ENCODE measurements around the gene SHKBP1.
"Not testable (repeated sequence)": the region's sequence is repeated elsewhere in the genome, so short reads cannot be mapped to it uniquely, and the experiment has no call there.

SHKBP1 gene

DNA sequence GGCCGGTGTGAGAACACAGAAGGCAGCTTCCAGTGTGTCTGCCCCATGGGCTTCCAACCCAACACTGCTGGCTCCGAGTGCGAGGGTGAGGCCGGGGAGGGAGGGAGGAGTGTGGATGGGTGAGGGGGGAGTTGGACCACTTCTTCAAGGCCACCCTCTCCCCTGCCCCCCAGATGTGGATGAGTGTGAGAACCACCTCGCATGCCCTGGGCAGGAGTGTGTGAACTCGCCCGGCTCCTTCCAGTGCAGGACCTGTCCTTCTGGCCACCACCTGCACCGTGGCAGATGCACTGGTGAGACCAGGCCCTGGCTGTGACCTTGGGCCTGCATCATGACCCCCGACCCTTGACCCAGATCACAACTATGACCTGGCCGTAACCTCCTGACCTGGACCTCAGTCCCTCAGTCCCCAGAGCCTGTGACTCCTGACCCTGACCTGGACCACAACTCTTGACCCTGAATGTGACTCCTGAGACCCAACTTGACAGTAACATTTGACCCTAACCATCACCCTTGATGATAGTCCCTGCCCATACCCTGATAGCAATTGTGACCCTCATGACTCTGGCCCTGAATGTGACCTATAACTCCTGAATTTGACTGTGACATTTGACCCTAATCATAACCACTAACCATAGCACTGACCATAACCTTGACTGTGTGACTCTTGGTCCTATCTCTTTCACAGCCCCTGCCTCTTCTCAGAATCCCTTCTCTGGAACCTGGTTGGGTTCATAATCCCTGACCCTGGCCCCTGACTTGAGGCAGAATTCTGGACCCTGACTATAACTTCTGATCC is 35.4 kb downstream of the SHKBP1 start:
- FAIRE-seq (no peak), DNase-seq (ENCODE audit: extremely low spot score, insufficient read length, low read depth) (no peak)

DNA sequence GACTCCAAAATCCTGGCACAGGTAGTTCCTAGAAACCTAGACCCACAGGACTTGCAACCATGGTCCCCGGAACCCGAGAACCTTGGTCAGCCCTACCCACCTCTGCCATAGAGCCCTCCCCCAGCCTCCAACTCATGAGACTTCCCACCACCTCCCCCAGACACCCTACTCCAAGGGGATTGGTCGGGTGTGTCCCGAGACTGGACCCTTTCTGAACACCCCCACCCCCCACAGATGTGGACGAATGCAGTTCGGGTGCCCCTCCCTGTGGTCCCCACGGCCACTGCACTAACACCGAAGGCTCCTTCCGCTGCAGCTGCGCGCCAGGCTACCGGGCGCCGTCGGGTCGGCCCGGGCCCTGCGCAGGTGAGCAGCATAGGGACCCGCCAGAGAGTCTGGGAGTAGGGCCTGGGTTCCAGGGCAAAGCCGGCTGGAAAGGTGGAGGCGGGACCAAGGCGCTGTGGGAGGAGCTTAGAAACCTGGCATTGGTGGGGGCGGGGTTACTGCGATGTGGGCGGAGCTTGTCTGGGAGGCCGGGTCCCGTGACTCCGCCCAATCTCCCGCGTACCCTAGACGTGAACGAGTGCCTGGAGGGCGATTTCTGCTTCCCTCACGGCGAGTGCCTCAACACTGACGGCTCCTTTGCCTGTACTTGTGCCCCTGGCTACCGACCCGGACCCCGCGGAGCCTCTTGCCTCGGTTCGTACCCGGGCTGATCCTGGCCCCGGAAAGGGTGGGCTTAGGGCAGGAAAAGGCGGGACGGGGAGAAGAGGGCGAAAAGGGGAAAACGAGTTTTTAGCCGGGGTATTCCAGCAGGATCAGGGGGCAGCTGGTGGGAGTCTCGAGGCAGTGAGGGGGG is 36.4 kb downstream of the SHKBP1 start:
- DNase-seq (ENCODE audit: extremely low spot score, insufficient read length, low read depth) (no peak), FAIRE-seq (peak; percentile 75)

DNA sequence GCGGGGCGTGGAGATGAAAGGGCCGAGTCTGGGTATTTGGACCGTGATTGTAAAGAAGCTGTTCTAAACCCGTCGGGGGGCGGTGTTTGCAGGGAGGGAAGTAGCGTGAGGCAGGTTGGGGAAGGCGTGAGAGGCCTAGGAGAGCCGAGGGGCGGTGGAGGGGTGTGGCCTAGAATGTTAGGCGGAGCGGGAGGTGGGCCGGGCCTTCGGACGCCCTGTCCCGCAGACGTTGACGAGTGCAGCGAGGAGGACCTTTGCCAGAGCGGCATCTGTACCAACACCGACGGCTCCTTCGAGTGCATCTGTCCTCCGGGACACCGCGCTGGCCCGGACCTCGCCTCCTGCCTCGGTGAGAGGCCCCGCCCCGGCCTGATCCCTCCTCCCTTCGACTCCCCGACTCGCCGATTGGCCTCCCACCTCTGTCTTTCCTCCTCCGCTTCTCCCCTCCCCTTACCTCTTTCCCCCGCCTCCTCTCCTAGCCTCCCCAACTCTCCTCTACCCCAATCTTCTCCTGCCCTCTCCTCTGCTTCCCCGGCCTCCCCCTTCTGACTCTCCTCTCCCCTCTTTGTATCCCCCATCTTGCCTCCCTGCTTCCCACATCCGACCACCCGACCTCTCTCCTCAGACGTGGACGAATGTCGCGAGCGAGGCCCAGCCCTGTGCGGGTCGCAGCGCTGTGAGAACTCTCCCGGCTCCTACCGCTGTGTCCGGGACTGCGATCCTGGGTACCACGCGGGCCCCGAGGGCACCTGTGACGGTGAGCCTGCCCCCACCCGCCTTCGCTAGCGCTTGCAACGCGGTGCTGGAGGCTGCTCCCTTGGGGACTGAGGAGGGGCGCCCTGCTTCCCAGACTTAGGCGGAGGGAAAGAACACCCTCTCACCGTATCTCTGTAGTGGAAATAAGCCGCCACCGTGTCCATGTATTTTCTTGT is 37.3 kb downstream of the SHKBP1 start:
- FAIRE-seq (peak; percentile 93), DNase-seq (ENCODE audit: extremely low spot score, insufficient read length, low read depth) (peak; percentile 75)

- no peak for DNase-seq (ENCODE audit: extremely low spot score, insufficient read length, low read depth)
- peak; percentile 87 for FAIRE-seq
These were observed 38.1 kb downstream of the SHKBP1 start for GRCh38 chr19:40614622-40615411.

DNA sequence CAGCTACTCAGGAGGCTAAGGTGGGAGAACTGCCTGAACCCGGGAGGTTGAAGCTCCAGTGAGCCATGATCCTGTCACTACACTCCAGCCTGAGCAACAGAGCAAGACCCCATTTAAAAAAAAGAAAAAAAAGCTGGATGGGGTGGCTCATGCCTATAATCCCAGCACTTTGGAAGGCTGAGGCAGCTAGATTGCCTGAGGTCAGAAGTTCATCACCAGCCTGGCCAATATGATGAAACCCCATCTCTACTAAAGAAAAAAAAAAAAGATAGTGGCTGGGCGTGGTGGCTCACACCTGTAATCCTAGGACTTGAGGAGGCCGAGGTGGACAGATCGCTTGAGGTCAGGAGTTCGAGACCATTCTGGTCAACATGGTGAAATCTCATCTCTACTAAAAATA is 39.5 kb downstream of the SHKBP1 start:
- FAIRE-seq (no peak), DNase-seq (ENCODE audit: extremely low spot score, insufficient read length, low read depth) (no peak)

DNA sequence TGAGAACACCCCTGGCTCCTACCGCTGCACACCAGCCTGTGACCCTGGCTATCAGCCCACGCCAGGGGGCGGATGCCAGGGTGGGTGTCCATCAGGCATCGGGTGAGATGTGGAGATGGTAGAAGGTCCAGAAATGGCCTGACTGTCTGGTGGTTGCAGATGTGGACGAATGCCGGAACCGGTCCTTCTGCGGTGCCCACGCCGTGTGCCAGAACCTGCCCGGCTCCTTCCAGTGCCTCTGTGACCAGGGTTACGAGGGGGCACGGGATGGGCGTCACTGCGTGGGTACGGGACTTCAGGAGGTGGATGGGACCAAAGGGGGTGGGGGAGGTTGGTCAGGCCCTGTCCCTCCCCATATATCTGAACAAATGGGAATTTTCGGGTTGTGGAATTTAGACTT is 40.3 kb downstream of the SHKBP1 start:
- FAIRE-seq (no peak), DNase-seq (ENCODE audit: extremely low spot score, insufficient read length, low read depth) (no peak)

DNA sequence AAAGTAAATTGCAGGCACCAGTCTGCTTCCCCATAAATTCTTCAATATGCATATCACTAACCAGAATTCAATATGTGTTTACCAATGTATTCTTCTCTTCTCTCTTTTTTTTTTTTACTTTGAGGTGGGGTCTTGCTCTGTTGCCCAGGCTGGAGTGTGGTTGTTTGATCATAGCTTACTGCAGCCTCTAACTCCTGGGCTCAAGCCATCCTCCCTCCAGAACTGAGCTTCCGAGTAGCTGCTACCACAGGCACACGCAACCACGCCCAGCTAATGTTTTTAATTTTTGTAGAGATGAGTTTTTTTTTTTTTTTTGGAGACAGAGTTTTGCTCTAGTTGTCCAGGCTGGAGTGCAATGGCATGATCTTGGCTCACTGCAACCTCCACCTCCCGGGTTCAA is 41.3 kb downstream of the SHKBP1 start:
- no peak for DNase-seq (ENCODE audit: extremely low spot score, insufficient read length, low read depth)
- no peak for FAIRE-seq

- no peak for FAIRE-seq
These were observed 42.9 kb downstream of the SHKBP1 start for GRCh38 chr19:40619333-40620160.

GRCh38 chr19:40620161-40620485 is 43.5 kb downstream of the SHKBP1 start:
- FAIRE-seq (no peak), DNase-seq (ENCODE audit: extremely low spot score, insufficient read length, low read depth) (no peak)

More at GRCh38 chr19:40619333-40620160, 42.9 kb downstream of the SHKBP1 start:
- no peak for DNase-seq (ENCODE audit: extremely low spot score, insufficient read length, low read depth)

DNA sequence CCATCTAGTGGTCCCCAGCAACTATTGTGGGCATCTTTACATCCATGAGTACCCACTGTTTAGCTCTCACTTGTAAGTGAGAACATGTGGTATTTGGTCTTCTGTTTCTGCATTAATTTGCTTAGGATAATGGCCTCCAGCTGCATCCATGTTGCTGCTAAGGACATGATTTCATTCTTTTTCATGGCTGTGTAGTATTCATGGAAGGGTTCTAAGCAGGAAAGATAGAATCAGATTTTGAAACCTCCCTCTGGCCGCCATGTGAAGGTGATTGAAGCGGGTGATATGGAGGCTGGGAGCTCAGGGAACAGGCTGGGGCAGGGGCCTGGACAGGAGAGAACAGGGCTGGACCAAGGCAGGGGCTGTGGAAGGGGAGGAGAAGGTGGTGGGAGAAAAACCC is 44.6 kb downstream of the SHKBP1 start:
- no peak for FAIRE-seq
- DNase-seq (ENCODE audit: extremely low spot score, insufficient read length, low read depth): no peak

GRCh38 chr19:40621966-40622772 is 45.5 kb downstream of the SHKBP1 start:
- FAIRE-seq (no peak), DNase-seq (ENCODE audit: extremely low spot score, insufficient read length, low read depth) (no peak)

GRCh38 chr19:40622773-40623075 is 46.1 kb downstream of the SHKBP1 start:
- DNase-seq (ENCODE audit: extremely low spot score, insufficient read length, low read depth) (no peak), FAIRE-seq (no peak)

GRCh38 chr19:40623403-40624251 is 47.0 kb downstream of the SHKBP1 start:
- no peak for DNase-seq (ENCODE audit: extremely low spot score, insufficient read length, low read depth)
- no peak for FAIRE-seq

DNA sequence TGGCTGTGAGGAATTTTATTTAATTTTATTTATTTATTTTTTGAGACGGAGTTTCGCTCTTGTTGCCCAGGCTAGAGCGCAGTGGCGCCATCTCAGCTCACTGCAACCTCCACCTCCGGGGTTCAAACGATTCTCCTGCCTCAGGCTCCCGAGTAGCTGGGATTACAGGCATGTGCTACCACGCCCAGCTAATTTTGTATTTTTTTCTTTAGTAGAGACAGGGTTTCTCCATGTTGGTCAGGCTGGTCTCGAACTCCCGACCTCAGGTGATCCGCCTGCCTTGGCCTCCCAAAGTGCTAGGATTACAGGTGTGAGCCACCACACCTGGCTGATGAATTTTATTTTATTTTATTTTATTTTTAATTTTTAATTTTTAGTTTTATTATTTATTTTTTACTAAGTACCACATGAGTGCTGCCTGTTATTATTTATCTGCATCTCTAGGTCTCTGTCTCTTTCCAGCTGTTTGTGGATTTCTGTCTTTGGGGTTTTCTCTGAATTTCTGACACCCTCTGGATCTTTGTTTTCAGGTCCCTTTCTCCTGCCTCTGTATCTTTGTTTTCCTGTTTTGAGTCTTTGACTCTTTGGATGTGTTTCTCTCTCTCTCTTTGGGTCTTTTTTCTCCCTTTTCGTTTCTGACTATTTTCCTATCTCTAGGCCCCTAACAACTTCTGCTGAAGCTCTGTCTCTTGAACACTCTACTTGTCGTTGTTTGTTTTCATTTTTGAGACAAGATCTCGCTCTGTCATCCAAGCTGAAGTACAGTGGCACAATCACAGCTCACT is 47.9 kb downstream of the SHKBP1 start:
- not testable (repeated sequence) for DNase-seq (ENCODE audit: extremely low spot score, insufficient read length, low read depth); FAIRE-seq

DNA sequence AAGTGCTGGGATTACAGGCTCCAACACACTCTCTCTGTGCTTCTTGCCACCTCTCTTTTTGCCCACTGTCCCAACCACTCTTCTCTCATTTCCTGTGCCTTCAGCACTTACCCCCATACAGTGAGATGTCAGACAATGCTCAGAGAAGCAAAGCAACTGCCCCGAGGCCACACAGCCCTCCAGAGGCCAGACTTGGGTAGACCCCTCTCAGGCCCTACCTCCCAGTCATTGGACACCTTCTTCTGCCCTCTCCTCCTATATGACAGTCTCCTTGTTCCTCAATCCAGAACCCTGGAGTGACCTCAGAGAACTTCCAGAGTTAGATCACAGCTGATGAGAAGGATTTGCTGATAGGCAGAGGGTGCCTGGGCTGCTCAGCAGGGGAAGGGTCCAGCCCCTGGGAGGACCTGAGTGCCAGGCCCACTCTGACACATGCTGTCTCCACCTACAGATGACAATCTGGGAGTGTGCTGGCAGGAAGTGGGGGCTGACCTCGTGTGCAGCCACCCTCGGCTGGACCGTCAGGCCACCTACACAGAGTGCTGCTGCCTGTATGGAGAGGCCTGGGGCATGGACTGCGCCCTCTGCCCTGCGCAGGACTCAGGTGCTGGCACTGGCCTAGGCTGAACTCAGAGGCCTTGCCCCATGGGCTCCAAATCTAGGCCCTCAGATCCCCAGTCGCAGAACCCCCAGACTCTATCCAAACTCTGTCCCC is 48.9 kb downstream of the SHKBP1 start:
- DNase-seq (ENCODE audit: extremely low spot score, insufficient read length, low read depth) (no peak), FAIRE-seq (no peak)

DNA sequence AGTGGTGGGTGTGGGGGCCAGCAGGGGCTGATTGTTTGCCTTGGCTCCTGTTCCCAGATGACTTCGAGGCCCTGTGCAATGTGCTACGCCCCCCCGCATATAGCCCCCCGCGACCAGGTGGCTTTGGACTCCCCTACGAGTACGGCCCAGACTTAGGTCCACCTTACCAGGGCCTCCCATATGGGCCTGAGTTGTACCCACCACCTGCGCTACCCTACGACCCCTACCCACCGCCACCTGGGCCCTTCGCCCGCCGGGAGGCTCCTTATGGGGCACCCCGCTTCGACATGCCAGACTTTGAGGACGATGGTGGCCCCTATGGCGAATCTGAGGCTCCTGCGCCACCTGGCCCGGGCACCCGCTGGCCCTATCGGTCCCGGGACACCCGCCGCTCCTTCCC is 50.2 kb downstream of the SHKBP1 start:
- DNase-seq (ENCODE audit: extremely low spot score, insufficient read length, low read depth) (no peak), FAIRE-seq (no peak)

Data from GM18507 (cell line).